B cell (primary cell): ENCODE data around the gene CDKN2B.

Source experiments
- EZH2 ChIP-seq: IDR thresholded peaks from 2 replicates; pipeline ENCODE4 v1.6.1; 2012; ENCODE audit warnings: borderline replicate concordance, low read depth, mild to moderate bottlenecking, moderate library complexity, low read length; ENCODE audit not compliant: insufficient read depth, poor library complexity, severe bottlenecking
- TF ChIP-seq, protein P1 (sequence below): fragments of 200-600 bp; IDR thresholded peaks from one replicate; pipeline ENCODE4 v1.8.0; 2022; ENCODE audit warnings: antibody characterized with exemption, mild to moderate bottlenecking

DNA sequence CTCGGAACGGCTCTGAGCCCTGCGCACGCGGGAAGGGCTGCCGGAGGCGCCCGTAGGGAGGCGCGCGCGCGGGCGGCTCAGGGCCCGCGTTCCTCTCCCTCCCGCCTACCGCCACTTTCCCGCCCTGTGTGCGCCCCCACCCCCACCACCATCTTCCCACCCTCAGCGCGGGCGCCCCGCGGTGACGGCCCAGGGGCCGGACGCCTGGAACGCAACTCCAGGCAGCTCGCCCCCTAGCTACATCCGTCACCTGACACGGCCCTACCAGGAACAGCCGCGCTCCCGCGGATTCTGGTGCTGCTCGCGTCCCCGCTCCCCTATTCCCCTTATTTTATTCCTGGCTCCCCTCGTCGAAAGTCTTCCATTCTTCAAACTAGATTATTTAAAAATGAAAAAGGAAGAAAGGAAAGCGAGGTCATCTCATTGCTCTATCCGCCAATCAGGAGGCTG, 14.5 kb downstream of the CDKN2B start, which contains the start of gene CDKN2B-AS1:
- TF ChIP-seq, protein P1, sequence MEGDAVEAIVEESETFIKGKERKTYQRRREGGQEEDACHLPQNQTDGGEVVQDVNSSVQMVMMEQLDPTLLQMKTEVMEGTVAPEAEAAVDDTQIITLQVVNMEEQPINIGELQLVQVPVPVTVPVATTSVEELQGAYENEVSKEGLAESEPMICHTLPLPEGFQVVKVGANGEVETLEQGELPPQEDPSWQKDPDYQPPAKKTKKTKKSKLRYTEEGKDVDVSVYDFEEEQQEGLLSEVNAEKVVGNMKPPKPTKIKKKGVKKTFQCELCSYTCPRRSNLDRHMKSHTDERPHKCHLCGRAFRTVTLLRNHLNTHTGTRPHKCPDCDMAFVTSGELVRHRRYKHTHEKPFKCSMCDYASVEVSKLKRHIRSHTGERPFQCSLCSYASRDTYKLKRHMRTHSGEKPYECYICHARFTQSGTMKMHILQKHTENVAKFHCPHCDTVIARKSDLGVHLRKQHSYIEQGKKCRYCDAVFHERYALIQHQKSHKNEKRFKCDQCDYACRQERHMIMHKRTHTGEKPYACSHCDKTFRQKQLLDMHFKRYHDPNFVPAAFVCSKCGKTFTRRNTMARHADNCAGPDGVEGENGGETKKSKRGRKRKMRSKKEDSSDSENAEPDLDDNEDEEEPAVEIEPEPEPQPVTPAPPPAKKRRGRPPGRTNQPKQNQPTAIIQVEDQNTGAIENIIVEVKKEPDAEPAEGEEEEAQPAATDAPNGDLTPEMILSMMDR: no peak
- no peak for TF ChIP-seq EZH2
